GM12878 (cell line): ENCODE measurements around the gene UBE2Z. TPM values are rescaled to one million over a fixed set of nuclear protein-coding genes. Genes with fewer than 3 reads are reported as not detected.
A peak's percentile ranks its signal among the peaks of the same experiment; 100 is the strongest.

Experiments
- ATAC-seq: fragments of 200-7000 bp; cut with Tn5 transposase; 3 replicates; pipeline ENCODE4 v1.9.1; 2020; ENCODE audit warnings: mild to moderate bottlenecking, moderate library complexity
- BruUV-seq: library from RNA; stranded (reverse); fragments of 400-500 nt; replicated peaks from 2 replicates; lab custom pipeline; 2021; lab: Mats Ljungman, UMichigan
- CTCF ChIA-PET: fragments of 300-600 bp; sonication (Branson Sonifier 250); formaldehyde crosslinking; extraction: SDS; loops from one replicate; lab custom pipeline; 2021; ENCODE audit warnings: inconsistent platforms; lab: Yijun Ruan, JAX
- POLR2A ChIA-PET: fragments of 350-600 bp; formaldehyde crosslinking; extraction: SDS; loops from one replicate; lab custom pipeline; 2021; ENCODE audit warnings: inconsistent platforms; lab: Charles Lee
- RAD21 ChIA-PET: fragments of 300-600 bp; sonication (Branson Sonifier 250); formaldehyde crosslinking; loops from one replicate; lab custom pipeline; 2023; ENCODE audit warnings: antibody characterized with exemption; ENCODE audit not compliant: unreplicated experiment; lab: Charles Lee
- SMC1A ChIA-PET: fragments of 300-600 bp; sonication (Branson Sonifier 250); formaldehyde crosslinking; loops from one replicate; lab custom pipeline; 2023; ENCODE audit not compliant: unreplicated experiment, uncharacterized antibody; lab: Charles Lee
- DNase-seq: peaks from one replicate; pipeline ENCODE4 v3.0.0-alpha.2; 2011; ENCODE audit warnings: low read depth, low spot score
- FAIRE-seq: peaks from 3 replicates; lab custom pipeline; 2011; peaks lifted over from hg19 to GRCh38; lab: Jason Lieb, UNC
- H2AFZ ChIP-seq: 2 replicates; pipeline ENCODE4 v1.6.0; 2011; ENCODE audit warnings: low read depth, low read length, control low read depth; ENCODE audit not compliant: control insufficient read depth
- H3K27ac ChIP-seq: 2 replicates; pipeline ENCODE4 v1.5.1; 2011; ENCODE audit warnings: control low read depth; ENCODE audit not compliant: control insufficient read depth, insufficient read depth
- H3K27me3 ChIP-seq, 2 experiments: replicated peaks in 1 of 2; 2 replicates each; pipeline versions ENCODE4 v1.6.0 to v1.6.1; 2011; ENCODE audit warnings: low read length in 1 of 2; ENCODE audit not compliant: control insufficient read depth in 2 of 2, insufficient read depth in 2 of 2
- H3K36me3 ChIP-seq, 2 experiments: 2 replicates each; pipeline ENCODE4 v1.5.1; 2011; ENCODE audit warnings: low read length in 1 of 2; ENCODE audit not compliant: control insufficient read depth in 2 of 2, insufficient read depth in 2 of 2
- H3K4me1 ChIP-seq: 2 replicates; pipeline ENCODE4 v1.6.1; 2011; ENCODE audit warnings: mild to moderate bottlenecking, low read length, moderate library complexity, mixed read lengths; ENCODE audit not compliant: control insufficient read depth, insufficient read depth
- H3K4me2 ChIP-seq: 2 replicates; pipeline ENCODE4 v1.6.0; 2011; ENCODE audit warnings: control low read depth; ENCODE audit not compliant: control insufficient read depth, insufficient read depth
- H3K4me3 ChIP-seq: fragments of 200-600 bp; sonication (generic); 2 replicates; pipeline ENCODE4 v1.5.1; 2016
- H3K79me2 ChIP-seq: 2 replicates; pipeline ENCODE4 v1.6.0; 2011; ENCODE audit warnings: low read length; ENCODE audit not compliant: control insufficient read depth, insufficient read depth
- H3K9ac ChIP-seq: 2 replicates; pipeline ENCODE4 v1.8.0; 2011; ENCODE audit warnings: low read length, control low read depth, mixed read lengths; ENCODE audit not compliant: control insufficient read depth, insufficient read depth
- H3K9me3 ChIP-seq: replicated peaks from 3 replicates; pipeline ENCODE4 v1.5.1; 2011; ENCODE audit warnings: mild to moderate bottlenecking, low read length; ENCODE audit not compliant: control insufficient read depth, insufficient read depth
- H4K20me1 ChIP-seq: 2 replicates; pipeline ENCODE4 v1.6.0; 2011; ENCODE audit not compliant: control insufficient read depth, insufficient read depth
- CBFB ChIP-seq: IDR thresholded peaks from 2 replicates; pipeline ENCODE4 v1.6.1; 2016; ENCODE audit warnings: antibody characterized with exemption, low read depth
- CHD2 ChIP-seq: IDR thresholded peaks from 2 replicates; pipeline ENCODE4 v1.6.1; 2011; ENCODE audit warnings: low read depth, low read length, improper control_type of control experiment, borderline replicate concordance
- CHD4 ChIP-seq: fragments of 200-600 bp; sonication (generic); IDR thresholded peaks from 2 replicates; pipeline ENCODE4 v1.6.1; 2016; ENCODE audit warnings: mild to moderate bottlenecking
- EP300 ChIP-seq, 2 experiments: fragments of 150-350 bp in 1 of 2; IDR thresholded peaks; 2 replicates each; pipeline ENCODE4 v1.6.1; 2011 to 2012; ENCODE audit warnings: low read depth in 2 of 2, low read length in 2 of 2, borderline replicate concordance in 1 of 2, improper control_type of control experiment in 1 of 2, inconsistent platforms in 1 of 2; ENCODE audit not compliant: control insufficient read depth in 1 of 2
- HDGF ChIP-seq: fragments of 450-650 bp; IDR thresholded peaks from 2 replicates; pipeline ENCODE4 v1.6.1; 2016; ENCODE audit warnings: antibody characterized with exemption
- IRF3 ChIP-seq: fragments of 450-650 bp; IDR thresholded peaks from 2 replicates; pipeline ENCODE4 v1.6.1; 2014; ENCODE audit warnings: mild to moderate bottlenecking
- PML ChIP-seq: IDR thresholded peaks from 2 replicates; pipeline ENCODE4 v1.6.1; 2012; ENCODE audit warnings: low read length, inconsistent platforms
- POU2F2 ChIP-seq: IDR thresholded peaks from 3 replicates; pipeline ENCODE4 v1.6.1; 2011; ENCODE audit warnings: low read depth, mild to moderate bottlenecking, low read length, borderline replicate concordance
- RAD51 ChIP-seq: fragments of 450-650 bp; IDR thresholded peaks from 2 replicates; pipeline ENCODE4 v1.6.1; 2016; ENCODE audit warnings: moderate library complexity, mild to moderate bottlenecking, inconsistent platforms
- RELA ChIP-seq: fragments of 450-650 bp; IDR thresholded peaks from 2 replicates; pipeline ENCODE4 v1.8.0; 2014; ENCODE audit warnings: borderline replicate concordance; ENCODE audit not compliant: partially characterized antibody
- SIX5 ChIP-seq: IDR thresholded peaks from 2 replicates; pipeline ENCODE4 v1.6.1; 2011; ENCODE audit warnings: mild to moderate bottlenecking, low read depth, low read length, moderate library complexity; ENCODE audit not compliant: severe bottlenecking
- STAT1 ChIP-seq: fragments of 450-650 bp; conservative IDR thresholded peaks from 2 replicates; pipeline ENCODE4 v1.6.1; 2014; ENCODE audit warnings: antibody characterized with exemption, mild to moderate bottlenecking
- YBX1 ChIP-seq: fragments of 450-650 bp; IDR thresholded peaks from 2 replicates; pipeline ENCODE4 v1.6.1; 2016; ENCODE audit warnings: antibody characterized with exemption
- ZBTB40 ChIP-seq: fragments of 450-650 bp; IDR thresholded peaks from 2 replicates; pipeline ENCODE4 v1.6.1; 2016; ENCODE audit warnings: mild to moderate bottlenecking, moderate library complexity, borderline replicate concordance
- WGBS: methylation state at CpG from one replicate; pipeline ENCODE4 v1.1.6; 2016; ENCODE audit warnings: low lambda C conversion rate; ENCODE audit not compliant: insufficient replicate concordance, insufficient coverage; ENCODE audit errors: missing lambda C conversion rate; 5-methylcytosine and 5-hydroxymethylcytosine counted together
- in situ Hi-C: fragments of 300-500 bp; cut with MboI; formaldehyde crosslinking; loops from 9 replicates; pipeline ENCODE4 v1.14.3; 2018; ENCODE audit warnings: mixed read lengths
- intact Hi-C: fragments of 100-400 bp; cut with micrococcal nuclease; formaldehyde crosslinking; loops from one replicate; pipeline ENCODE4 v1.14.2; 2022; ENCODE audit not compliant: unreplicated experiment
- polyA plus RNA-seq, 11 experiments: library from polyadenylated mRNA; depleted of rRNA in 4 of 11; unstranded in 6 of 11; stranded (reverse) in 5 of 11; fragments of >200 nt; fragmentation: Nextera tagmentation in 4 of 11; fragmentation: Illumina TruSeq in 1 of 11; extraction: Ambion mirVana in 4 of 11; extraction: Trizol in 1 of 11; gene quantifications; 1 replicate in 1 of 11; 2 replicates in 10 of 11; pipeline versions ENCODE4 v1.2.1 to v1.2.3, GENCODE V29; 2011 to 2016; ENCODE audit warnings: inconsistent platforms in 2 of 11, missing spikeins in 2 of 11, low read depth in 1 of 11
- total RNA-seq, 4 experiments: library from RNA; depleted of rRNA in 3 of 4; stranded (reverse); fragments of >200 nt in 3 of 4; fragmentation: Illumina TruSeq in 1 of 4; extraction: Trizol in 1 of 4; gene quantifications; 2 replicates each; pipeline versions ENCODE4 v1.2.1 to v1.2.3, GENCODE V29; 2013 to 2021
- TF ChIP-seq, protein P1 (sequence below): fragments of 150-350 bp; IDR thresholded peaks from 2 replicates; pipeline ENCODE4 v1.6.1; 2014; ENCODE audit warnings: mild to moderate bottlenecking, low read depth, low read length

The UBE2Z gene
- total and polyA plus RNA-seq, 10 of the 15 experiments (the other 5 are each of a cell fraction or from before 2014, with no cell fraction given) = 23.1 to 191 (median 57.4) TPM

- H3K79me2 ChIP-seq = peaks cover 88% of the 10 kb centered on the region
- peaks cover 0 to 18% of the 10 kb centered on the region in 2 experiments for H3K36me3 ChIP-seq
- DNase-seq = no peak
- FAIRE-seq = no peak
- H4K20me1 ChIP-seq = no peaks in the 10 kb centered on the region
- peak overlapping the region; percentile 93; the same call in 1 of the 2 replicates for H3K4me2 ChIP-seq
- intact Hi-C loops = no loop called here
- no peaks in the 10 kb centered on the region for H3K27me3 ChIP-seq
- no peak for ATAC-seq
- peaks cover 33% of the 10 kb centered on the region for H3K4me1 ChIP-seq
- no peak overlapping the region; the same call in 1 of the 2 replicates for H3K27ac ChIP-seq
- ChIA-PET CTCF (no interaction called here), POLR2A (no interaction called here), RAD21 (no interaction called here), SMC1A (no interaction called here)
- 0 out of 2 replicates have a peak overlapping the region, but pooled peaks have one; percentile 84 for H3K4me3 ChIP-seq
- 100% methylated on average over 2 of the region's 2 CpGs for WGBS
- no TSS peak for BruUV-seq
- no peak overlapping the region for H3K9ac ChIP-seq
- no peak overlapping the region for H2AFZ ChIP-seq
- no peaks in the 10 kb centered on the region for H3K9me3 ChIP-seq
- in situ Hi-C loops = no loop called here
- TF ChIP-seq EP300 (IDR thresholded peaks at IDR 0.05; ENCODE audit: borderline replicate concordance in 1 of 2, control insufficient read depth in 1 of 2, low read depth in 2 of 2, low read length in 2 of 2) = no peak
- TF ChIP-seq RELA = no peak
- TF ChIP-seq, protein P1, sequence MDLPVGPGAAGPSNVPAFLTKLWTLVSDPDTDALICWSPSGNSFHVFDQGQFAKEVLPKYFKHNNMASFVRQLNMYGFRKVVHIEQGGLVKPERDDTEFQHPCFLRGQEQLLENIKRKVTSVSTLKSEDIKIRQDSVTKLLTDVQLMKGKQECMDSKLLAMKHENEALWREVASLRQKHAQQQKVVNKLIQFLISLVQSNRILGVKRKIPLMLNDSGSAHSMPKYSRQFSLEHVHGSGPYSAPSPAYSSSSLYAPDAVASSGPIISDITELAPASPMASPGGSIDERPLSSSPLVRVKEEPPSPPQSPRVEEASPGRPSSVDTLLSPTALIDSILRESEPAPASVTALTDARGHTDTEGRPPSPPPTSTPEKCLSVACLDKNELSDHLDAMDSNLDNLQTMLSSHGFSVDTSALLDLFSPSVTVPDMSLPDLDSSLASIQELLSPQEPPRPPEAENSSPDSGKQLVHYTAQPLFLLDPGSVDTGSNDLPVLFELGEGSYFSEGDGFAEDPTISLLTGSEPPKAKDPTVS = no peak
- no peak for TF ChIP-seq PML
- TF ChIP-seq ZBTB40 = no peak
- TF ChIP-seq POU2F2 = no peak
- TF ChIP-seq CHD2 = no peak
- TF ChIP-seq CBFB = no peak
- no peak for TF ChIP-seq CHD4
- no peak for TF ChIP-seq IRF3
- TF ChIP-seq RAD51 = no peak
- no peak for TF ChIP-seq SIX5
- no peak for TF ChIP-seq YBX1
- no peak for TF ChIP-seq STAT1
- no peak for TF ChIP-seq HDGF
Measured at GRCh38 chr17:48912476-48912875, 4.3 kb downstream of the UBE2Z start.
